Inflammatory macrophage (primary cell): ENCODE measurements around the gene FADS6.

Experiments
- DNase-seq, 2 donors: peaks; one replicate each; pipeline ENCODE4 v3.0.0-alpha.2; 2020 to 2022

FADS6 gene

DNA sequence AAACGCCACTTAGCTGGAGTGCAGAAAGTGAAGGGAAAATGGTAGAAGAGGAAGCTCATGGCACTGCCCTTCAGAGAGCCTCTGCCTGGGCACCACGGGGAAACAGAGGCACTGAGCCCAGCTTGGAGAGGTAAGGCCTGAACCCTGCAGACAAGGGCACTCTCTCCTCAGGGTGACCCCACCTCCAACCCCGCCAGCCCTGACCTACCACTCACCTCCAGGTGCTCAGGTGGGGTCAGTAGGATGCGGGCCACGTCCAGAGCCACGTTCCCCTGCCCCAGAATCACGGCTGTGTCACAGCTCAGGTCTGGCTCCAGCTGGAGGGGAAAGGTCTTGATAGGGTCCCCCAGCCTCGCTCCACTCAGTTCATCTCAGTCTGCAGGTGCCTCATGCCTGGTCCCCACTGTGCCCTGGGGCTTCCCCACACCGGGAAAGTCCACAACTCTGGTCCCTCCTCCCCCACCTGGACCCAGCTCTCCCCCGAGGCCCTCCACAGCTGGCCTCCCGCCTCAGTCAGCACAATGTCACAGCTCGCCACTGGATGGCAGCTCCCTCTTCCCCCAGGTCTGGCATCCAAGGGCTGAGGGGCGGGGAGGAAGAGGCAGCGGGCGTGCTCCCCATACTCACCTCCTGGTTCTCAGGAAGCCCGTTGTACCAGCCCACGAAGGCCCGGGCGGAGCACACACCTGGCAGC, 27.8 kb downstream of the FADS6 start:
- DNase-seq, result no peak

DNA sequence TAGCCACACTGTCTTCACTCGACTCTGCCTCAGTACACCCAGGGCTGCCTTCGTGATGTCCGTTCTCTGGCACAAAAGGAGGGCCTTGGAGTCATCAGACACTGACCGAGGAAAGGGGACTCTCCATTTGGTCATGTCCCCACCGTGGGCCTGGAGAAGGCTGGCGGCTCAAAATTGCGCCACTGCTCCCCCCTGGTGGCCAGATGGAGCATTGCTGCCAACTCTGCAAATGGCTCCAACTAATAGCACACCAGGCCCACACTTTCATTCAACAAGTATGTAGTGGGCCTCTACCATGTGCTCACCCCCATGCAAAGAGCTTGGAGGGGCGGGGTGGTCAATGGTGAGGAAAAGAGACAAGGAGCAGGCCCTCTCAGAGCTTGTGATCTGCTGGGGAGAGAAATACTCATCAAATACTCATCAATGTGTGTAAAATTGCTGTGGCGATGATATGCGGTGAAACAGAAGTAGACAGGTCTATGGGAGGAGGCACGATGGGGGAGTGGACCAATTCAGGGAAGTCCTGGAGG, 28.5 kb downstream of the FADS6 start:
- peak; percentile 69 to 76 for DNase-seq

DNA sequence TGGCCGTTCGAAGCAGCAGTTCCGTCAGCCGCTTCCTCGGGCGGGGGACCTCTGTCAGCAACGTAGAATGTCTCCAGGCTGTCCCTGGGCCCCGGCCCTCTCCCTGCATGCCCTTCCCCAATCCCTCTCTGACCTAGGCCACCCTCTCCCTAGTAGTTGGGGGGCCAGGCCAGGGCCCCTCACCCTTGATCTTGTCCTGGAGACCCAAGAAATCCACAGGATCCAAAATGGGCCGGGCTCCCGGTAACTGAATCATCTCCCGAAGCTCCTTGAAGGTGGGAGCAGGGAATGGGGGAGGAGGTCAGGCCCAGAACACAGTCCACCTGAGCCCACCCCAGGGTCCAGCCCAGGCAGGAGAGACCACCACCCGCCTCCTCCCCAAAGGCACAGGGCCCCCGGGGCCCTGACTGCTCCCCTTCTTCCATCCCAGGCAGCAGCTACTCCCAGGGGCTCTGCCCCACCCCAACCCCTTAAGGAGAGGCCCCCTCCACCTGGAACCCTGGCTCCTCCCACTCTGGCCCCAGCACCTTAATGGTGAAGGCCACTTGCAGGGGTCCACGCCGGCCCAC, 29.1 kb downstream of the FADS6 start:
- DNase-seq, result no peak

DNA sequence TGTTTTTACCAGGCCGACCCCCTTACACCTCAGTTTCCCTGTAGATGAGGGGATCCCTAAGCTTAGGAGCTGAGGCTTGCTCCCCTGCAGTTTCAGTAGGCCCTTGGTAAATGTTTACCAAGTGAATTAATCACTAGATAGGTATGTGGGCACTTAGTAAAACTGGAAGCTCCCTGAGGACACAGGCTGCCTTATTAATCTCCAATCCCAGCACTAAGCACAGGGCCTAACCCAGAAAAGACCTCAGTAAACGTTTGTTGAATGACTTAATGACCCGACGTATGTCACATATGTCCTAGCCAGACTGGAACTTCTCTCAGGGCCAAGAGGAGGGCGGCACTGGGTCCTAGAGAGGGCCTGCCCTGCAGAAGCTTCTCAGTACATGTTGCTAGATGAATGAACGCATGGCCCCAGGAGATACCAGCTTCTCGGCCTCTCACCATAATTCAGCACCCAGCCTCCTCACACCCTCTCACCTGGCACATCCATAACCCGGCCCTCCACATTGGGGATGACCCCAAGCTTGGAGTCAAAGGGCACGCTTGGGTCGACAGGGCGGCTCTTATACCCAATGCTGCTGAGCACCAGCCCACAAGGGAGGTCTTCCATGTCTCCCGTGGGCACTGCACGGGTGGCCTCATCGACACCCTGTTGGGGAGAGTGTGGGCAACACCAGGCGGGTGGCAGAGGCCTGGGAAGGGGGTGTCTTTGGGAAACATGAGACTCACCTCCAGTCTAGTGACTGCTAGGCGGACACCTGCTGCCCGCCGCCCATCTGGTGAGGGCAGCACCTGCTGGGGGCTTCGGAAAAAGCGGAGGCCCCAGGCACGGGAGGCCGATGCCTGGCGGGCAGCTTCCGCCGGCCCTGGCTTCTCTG, 29.8 kb downstream of the FADS6 start:
- DNase-seq, result no peak

DNA sequence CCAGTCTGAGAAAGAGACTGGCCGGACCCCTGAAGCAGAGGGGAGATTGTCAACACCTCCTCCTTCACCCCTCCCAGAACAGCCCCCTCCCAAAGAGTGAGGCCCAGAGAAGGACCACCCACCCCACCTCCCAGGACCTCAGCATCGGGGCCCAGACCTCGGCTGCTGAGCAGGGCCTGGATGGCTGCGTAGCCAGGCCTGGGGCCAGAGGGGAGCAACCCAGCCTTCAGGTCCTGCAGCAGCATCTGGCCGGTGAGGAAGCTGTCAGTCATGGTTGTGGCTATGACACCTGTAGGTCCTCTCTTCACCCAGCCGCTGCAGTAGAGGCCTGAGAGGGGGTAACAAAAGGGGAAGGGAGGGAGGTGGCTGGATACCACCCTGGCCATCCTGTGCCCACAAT, 30.5 kb downstream of the FADS6 start:
- DNase-seq, result no peak

DNA sequence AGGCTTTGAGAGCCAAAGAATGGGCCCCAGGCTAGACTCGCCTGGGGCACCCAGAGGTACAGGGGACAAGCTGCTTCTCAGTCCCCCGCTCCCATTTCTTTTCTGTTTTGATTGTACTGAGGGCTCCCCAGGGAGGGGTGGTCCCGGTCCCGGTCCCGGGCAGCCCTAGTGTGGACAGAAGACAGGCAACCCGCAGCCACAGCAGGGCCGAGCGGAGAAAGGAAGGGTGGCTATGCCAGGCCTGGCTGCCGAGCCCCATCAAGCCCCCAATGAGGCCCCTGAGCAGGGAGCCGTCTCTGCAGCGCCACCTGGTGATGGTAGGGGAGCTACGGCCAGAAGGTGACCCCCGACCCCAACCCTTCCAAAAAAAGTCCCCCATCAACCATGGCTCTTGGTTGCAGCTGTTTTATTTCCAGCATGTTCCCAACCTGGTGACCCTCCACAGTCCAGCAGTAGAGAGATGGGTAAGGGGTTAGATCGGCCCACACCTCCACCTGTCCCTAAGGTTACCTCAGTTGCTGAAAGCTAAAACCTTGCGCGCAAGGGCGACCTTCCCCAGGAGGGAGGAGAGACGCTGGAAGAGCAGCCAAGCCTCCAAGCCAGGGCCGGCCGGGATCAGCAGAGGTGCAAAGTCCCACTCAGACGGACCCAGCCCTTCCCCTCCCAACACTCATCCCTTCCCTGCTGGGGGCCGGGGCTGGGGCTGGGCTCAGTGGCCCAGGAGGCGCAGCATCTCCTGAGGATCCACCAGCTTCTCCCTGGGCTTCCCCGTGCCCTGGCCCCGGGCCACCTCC, 31.1 kb downstream of the FADS6 start:
- peak; percentile 51 to 61 for DNase-seq

DNA sequence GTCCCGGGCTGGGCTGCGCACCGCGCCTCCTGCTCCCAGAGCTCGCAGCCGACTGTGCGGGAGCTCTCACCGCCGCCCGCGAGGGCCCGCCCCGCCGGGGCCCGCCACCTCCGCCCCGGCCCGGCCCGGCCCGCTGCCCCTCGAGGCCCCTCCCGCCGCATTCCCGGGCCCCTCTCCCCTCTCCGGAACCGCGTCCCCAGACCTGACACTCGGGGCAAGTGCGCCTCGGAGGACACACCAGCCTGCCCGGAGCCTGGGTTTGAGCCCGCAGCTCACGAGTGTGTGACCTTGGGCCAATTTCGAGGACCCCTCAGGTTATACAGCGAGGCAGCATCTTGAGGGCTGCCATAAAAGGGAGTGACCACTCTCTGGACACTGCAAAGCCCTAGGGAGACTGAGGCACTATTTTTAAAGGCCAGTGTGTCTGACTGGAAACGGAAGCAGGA, 31.7 kb downstream of the FADS6 start:
- no peak for DNase-seq

DNA sequence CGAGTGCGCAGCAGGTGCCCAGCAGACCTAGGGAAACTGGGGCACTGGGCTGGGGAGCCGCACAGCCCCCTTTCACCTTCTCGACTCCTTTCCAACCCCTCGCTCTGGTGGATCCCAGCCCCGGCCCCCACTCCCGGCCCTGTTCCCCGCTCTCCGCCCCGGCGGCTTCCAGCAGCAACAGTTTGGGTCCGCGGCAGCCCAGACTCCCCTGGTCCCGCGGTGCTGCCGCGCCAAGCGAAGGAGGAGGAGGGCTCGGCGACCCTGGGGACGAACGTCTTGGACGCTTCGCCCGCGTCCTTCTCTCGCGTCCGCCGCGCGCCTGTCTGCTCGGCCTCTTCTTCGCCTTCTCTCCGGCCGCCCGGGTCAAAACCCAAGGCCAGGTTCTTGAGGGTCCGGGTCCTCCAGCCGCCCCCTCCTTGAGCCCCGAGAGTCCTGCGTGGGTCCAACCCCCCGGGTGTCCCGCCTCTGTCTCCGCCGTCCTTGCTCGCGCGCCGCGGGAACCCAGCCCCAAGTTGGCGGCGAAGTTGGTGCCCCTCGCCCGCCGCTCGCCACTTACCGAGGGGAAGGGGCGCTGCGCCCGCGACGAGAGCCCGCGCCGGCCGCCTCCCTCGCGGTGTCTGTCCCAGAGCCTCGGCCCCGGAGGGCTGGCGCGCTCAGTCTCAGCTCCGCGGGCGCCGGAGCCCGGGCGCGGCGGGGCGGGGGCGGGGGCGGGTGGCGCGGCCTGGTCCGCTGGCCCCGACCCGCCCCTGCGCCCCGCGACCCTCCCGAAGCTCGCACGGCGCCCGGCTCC, 32.4 kb downstream of the FADS6 start:
- DNase-seq, result no peak

DNA sequence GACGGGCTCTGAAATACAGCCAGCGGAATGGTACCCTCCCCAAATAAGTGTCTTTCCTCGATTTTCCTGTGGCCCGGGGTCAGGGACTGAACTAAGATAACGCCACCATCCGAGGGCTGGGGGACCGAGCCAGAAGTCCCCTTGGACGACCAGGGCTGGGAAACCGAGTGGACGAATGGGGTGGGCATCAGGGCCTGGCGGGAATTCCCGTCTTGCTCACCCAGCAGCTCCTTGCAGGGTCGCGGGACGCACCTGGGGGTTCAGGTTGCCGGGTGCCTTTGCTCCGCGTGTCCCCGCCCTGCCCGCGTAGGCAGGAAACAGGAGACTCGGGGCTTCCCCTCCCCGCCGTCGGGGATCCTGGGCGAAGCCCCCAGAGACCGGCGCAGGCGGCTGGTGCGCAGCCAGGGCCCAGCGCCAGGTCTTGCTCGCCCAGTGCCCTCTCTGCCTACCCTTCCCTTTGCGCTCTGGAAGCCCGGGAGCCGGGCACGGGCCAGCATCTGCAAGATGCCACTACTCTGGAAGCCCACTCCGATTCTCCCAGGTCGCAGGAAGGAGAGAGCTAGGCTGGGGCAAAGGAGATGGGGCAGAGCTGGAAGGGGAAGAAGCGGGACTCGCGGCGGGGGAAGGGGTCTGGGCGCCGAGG, 33.1 kb downstream of the FADS6 start:
- DNase-seq, result no peak

DNA sequence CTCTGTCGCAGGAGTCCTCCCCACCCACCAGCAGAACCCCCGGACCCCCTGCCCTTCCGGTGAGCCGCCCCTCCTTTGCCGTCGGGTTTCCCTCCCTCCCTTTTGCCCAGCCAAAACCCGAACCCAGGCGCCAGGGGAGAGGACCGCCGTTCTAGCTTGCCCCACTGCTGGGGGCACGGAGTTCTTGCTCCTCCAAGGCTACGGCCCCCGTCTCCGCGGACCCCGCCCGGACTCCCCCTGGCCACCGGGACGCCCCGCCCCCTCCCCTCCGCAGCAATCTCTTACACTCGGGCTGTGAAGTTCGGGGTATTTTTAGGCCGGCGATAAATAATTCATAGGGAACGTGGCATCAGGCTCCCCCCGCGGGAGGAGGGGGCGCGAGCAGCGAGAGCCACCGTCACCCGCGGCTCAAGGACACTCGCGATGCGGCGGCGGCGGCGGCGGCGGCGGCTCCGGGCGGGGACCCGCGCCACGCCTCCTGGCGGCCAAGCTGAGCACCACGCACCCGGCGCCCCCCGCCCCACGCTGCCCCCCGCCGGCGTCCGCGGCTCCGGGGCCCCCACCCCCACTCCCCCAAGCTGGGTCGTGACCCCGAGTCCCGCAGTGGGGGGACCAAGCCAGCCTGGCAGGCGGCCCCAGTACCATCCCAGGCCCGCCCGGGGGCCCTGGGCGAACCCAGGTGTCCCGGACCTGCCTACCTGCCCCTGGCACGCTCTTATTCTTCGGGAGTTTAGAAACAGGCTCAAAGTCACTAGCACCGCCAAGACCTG, 33.8 kb downstream of the FADS6 start, which contains the start of gene GRIN2C:
TSS of gene GRIN2C (minus strand) at position 427 of the 770 bp plus-strand sequence. CDS start 4,793 bp downstream, outside the sequence.
- DNase-seq, result no peak

DNA sequence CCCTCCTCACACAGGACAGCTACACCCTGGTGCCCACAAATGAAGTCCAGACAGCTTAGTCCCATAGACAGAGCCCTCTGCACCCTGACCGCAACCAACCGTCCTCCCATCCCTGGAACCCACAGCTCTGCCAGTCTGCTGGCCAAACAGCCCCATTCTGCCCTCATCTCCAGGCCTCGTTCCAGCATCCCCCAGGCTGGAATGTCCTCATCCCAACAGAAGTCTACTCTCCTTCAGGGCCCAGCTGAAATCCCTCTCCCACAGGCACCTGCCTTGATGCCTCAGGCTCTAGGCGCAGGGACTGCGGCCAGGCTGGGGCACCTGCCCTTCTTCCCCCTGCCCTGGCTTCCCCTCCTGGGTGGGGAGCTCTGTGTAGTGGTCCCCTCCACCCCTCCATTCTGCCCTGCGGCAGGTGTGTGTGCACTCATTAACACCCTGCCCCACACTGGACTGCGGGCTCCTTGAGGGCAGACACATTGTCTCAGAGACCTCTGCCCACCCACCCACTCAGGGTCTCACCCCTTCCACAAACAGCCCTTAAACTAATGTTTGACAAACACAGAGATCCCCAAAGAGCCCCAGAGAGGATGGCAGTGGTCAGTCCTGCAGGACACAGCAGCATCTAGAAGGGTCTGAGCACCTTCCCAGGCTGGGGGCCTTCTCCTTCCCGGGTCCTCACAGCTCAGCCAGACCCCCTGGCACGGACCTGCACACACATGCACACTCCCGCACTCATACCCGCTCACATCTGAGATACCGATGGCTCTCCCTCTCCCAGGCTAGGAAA, 34.6 kb downstream of the FADS6 start:
- DNase-seq, result no peak

DNA sequence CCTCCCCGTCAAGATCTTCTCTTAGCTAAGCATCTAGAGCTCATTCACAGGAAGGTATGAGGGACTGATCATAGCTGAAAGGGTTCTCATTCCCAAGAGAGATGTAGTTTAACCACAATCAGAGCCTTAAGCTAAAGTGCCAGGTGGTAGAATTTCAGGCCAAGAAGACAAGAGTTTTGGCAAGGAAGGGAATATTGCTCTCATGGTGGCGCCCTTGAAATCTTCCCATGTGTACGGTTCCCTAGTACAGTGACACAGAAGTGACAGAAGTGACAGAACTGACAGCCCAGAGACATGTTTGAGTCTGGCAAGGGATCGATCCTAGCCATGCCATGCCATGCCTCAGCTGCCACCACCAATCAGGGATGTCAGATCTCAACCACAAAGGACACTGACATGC, 36.2 kb downstream of the FADS6 start:
- no peak for DNase-seq

DNA sequence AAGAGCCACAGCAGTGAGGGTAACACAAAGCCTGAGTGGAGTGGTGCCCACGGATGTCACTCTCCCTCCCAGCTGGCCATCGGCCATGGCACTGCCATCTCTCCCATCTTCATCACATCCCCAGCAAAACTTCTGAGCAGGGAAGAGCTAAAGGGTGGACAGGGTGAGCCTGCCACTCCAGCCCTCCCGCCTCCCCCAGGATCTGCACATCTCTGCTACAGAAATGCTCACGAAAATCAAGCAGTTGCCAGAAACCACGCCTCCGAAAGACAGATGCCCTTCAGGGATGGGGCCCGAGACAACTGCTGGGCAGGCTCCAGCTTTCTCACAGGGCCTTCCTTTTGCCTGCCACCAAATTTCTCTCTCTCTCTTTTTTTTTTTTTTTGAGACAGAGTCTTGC, 37.3 kb downstream of the FADS6 start:
- DNase-seq, result no peak

DNA sequence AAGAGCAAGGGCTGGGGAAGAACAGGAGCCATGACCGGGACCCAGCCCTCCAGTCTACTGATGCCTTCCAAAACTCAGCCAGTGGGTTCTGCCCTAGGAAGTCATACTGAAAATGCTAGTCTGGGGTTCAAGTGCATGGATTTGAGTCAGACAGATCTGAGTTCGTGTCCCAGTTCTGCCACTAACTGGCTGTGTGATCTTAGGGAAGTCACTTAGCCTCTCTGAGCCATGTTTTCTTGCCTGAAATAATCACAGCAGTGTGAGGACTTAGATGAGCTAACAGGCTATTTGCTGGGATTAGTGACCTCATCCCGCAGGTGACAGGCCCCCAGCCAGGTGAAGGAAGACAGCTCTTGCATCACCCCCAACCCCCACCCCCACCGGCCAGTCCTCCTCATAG, 38.1 kb downstream of the FADS6 start:
- DNase-seq, result no peak

DNA sequence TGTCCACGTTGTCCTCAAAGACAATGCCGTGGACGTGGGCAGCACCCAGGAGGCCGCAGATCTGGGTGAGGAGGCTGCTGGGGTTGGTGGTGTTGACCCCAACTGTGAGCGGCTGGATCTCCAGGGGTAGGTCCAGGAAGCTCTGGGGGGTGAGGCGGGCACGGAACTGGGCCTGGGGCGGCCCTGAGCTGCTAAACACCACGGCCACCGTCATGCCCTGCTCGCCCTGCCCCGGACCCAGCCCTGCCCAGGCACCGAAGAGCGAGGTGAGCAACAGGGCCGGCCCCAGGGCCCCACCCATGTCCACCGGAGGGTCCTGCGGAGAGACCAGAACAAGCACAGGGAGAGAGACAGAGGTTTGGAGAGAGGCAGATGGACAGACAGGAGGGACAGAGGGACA, 38.6 kb downstream of the FADS6 start:
- DNase-seq, result no peak

DNA sequence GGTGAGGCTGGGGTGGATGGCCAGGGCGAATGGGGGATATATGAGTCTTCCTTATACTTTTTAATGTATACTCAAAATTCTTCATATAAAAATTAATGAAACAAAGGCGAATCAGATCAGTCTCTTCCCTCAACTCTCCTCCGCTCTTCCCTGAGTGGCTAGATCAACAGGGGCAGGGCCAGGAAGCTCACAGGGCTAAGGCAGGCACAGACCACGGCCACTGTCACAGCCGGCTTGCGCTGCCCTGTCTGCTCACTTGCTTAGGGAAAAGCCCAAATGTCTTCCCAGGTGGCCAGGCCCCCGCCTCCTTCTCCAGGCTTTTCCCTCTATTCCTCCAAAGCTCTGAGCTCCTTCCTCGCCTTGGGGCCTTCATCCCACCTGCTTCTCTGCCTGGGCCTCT, 39.8 kb downstream of the FADS6 start:
- DNase-seq, result no peak

DNA sequence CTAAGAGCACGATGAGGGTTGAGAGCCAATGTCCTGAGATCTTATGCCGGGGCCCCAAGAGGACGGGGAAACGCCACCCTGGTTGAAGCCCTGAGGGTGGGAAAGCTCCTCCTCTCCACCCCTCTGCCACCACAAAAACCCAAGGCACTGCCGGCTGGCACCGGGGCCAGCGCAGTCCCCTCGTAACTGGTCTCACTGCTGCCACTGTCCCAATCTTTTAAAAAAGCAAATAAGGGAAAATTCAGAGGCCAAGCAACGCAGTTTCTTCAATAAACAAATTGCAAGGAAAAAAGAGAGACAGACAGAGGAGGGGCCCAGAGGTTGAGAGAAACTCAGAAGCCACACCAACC, 40.4 kb downstream of the FADS6 start:
- no peak for DNase-seq

DNA sequence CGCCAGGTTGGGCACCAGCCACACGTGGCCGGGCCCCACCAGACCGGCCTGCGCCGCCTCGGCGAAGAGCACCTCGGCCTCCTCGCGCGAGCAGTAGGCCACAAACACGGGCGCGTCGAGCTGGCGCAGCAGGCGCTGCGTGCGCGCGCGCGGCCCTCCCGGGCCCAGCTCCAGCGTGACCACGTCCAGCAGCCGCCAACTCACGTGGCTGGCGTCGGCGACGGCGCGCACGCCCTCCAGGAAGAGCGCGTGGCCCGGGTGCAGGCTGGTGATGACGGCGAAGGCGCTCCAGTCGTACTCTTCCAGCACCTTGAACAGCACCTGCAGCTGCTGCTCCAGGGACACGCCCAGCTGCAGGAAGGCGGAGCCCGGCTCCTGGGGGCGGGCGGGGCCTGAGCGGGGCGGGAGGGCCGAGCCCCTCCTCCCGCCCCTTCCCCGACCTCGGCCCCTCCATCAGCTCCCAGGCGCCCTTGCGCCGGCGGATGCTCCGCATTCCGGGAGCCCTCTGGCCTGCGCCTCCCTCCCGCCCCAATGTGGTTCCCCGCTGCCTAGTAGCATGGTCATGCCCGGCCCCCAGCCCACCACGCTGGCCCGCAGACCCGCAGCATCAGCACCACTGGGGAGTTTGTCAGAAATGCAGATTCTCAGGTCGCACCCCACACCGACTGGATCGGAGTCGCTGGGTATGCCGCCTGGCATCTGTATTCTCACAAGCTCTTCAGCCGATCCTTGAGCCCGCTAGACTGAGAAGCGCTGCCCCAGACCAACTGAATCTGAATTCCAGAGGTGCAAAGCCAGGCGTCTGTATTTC, 41.0 kb downstream of the FADS6 start:
- peak in 1 of 2 donors; percentile 16 for DNase-seq
